ENCODE data around the gene NSDHL.

The NSDHL gene

GRCh38 chrX:152845618-152846240 is 14.9 kb downstream of the NSDHL start:
- DNase-seq, result no peak

GRCh38 chrX:152847281-152847680 is 16.4 kb downstream of the NSDHL start:
- DNase-seq, result no peak

DNA sequence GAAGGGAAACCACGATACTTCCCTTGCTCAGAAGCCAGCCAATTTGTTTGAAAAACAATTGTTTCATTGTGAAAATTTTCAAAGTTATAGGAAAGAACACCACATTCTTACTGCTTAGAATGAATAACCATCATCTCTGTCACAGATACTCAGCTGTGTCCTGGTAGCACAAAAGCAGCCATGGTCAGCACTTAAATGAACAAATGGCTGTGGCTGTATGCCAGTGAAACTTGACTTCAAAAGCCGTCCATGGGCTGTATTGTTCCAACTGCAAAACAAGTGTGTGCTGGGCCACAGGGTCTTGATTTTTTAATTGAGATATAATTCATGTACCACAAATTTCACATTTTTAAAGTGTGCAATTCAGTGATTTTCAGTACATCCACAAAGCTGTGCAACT is 19.6 kb downstream of the NSDHL start:
- DNase-seq, result no peak

- DNase-seq, result no peak
These were observed 23.1 kb downstream of the NSDHL start for GRCh38 chrX:152853986-152854385.

DNA sequence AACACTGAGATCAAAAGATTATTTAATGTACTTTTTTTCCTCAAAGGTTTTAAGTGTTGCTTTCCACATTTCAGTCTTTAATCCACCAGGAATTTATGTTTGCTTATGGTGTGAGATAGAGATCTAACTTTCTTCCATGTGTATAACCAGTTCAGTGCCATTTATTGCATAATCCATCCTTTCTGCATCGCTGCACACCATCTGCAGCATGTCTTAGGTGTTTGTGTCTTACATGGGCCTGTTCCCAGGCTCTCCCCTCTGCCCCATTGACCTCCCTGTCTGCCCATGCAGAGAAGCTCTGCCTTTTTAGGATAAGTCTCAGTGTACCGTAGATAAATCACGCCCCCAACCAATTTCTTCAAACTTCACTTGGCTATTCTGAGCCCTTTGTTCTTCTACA is 30.3 kb downstream of the NSDHL start:
- DNase-seq, result no peak

GRCh38 chrX:152861826-152862225 is 31.0 kb downstream of the NSDHL start:
- no peak for DNase-seq

GRCh38 chrX:152865232-152865920 is 34.5 kb downstream of the NSDHL start:
- DNase-seq, result no peak

- no peak for DNase-seq
These were observed 35.5 kb downstream of the NSDHL start for GRCh38 chrX:152866386-152866785.

DNA sequence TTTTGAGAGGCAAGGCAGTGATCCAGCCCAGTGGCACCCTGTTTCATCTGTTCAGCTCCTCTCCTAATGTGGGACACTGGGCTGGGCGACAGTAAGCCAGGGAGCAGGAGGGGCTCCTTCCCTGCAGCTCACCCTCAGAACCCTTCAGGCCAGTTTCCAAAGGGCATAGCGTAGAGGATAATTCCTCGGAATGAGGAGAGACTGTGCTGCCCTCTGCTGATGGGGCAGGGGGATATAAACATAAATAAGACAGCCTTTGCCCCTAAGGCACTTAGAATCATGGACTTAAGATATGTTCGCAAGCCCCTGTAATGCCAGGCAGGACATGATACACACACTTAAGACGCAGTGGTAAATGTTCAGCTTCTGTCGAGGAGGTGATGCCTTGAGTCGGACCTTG is 39.1 kb downstream of the NSDHL start:
- DNase-seq, result no peak

- DNase-seq, result no peak
These were observed 40.4 kb downstream of the NSDHL start for GRCh38 chrX:152871260-152871659.

DNA sequence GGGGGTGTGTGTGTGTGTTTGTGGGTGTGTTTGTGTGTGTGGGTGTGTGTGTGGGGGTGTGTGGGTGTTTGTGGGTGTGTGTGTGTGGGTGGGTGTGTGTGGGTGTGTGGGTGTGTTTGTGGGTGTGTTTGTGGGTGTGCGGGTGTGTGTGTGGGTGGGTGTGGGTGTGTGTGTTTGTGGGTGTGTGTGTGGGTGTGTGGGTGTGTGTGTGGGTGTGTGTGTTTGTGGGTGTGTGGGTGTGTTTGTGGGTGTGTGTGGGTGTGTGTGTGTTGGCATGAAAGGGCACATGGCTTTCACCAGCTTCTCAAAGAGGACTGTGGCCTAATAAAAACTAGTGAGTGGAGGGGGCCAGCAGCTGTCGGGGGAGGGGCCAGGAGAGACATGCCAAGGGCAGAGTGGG is 41.7 kb downstream of the NSDHL start:
- no peak for DNase-seq

GRCh38 chrX:152873361-152873760 is 42.5 kb downstream of the NSDHL start:
- no peak for DNase-seq

GRCh38 chrX:152876931-152877840 is 46.3 kb downstream of the NSDHL start:
- no peak for DNase-seq

- DNase-seq, result no peak
These were observed 48.3 kb downstream of the NSDHL start for GRCh38 chrX:152878976-152879755.

DNA sequence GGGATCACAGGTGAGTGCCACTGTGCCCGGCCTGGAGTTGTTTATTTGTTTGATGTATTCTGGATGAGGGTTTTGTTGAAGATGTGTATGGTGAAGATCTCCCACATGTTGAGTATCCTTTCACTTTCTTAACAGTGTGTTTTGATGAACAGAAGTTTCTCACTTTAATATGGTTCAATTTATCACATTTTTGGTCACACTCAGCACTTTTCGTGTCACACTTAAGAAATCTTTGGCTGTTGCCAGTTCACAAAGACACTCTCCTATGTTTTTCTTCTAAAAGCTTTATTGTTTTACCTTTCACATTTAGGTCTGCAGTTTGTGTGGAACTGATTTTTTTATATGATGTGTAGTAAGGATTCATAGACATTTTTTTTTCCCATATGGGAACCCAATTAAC is 50.4 kb downstream of the NSDHL start:
- no peak for DNase-seq

- no peak for DNase-seq
These were observed 53.3 kb downstream of the NSDHL start for GRCh38 chrX:152884171-152884570.

GRCh38 chrX:152886716-152887115 is 55.9 kb downstream of the NSDHL start:
- DNase-seq, result no peak

DNA sequence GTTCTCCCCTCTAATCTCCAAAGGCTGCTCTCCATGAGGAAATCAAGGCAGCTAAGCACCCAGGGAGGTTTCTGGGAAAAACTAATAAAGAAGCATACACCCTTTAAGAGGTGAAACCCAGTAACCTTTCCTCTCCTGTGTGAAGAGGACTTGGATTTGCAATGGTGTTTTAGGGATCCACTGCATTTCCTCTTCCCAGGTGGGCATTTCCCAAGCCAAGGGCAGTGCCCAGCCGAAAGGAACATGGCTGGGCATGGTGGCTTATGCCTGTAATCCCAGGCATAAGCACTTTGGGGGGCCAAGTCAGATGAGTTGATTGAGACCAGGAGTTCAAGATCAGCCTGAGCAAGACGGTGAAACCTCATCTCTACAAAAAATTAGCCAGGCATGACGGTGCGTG is 61.6 kb downstream of the NSDHL start:
- DNase-seq, result no peak

GRCh38 chrX:152892999-152893891 is 62.4 kb downstream of the NSDHL start:
- no peak for DNase-seq

- no peak for DNase-seq
These were observed 63.2 kb downstream of the NSDHL start for GRCh38 chrX:152893980-152894610.

DNA sequence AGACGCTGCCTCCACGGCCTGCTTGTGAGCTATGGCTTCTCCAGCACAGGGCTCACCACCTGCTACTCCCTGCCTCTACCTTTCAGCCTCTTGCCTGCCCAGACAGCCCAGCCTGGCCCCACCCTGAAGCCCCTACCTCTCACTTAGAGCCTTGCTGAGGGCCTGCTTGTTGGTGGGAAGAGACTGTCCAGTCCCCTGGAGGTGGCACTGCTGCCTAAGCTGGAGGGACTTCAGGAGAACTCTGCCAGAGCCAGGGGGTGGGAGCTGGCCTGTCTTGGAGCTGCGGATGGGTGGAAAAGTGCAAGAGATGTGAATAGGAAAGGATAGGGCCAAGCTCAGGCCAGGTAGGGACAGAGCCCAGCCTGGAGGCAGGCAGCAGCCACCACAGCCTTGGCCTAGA is 64.3 kb downstream of the NSDHL start:
- no peak for DNase-seq

Data from NCI-H146 (cell line).